Coronary artery (tissue), 2 donors: ENCODE measurements around the gene SPTLC2.
"Not testable (repeated sequence)": the region's sequence is repeated elsewhere in the genome, so short reads cannot be mapped to it uniquely, and the experiment has no call there.

Experiments
- DNase-seq: peaks from one replicate; pipeline ENCODE4 v3.0.0-alpha.2; 2017; ENCODE audit warnings: low spot score
- H3K27ac ChIP-seq, 2 donors: fragments of 200-600 bp; sonication (generic); one replicate each; pipeline ENCODE4 v1.5.1; 2016 to 2019
- H3K4me3 ChIP-seq: fragments of 200-600 bp; sonication (generic); 2 replicates; pipeline ENCODE4 v1.5.1; 2016; ENCODE audit warnings: mild to moderate bottlenecking, moderate library complexity
- TF ChIP-seq, protein P1 (sequence below): fragments of 200-600 bp; sonication (generic); IDR thresholded peaks from one replicate; pipeline ENCODE4 v1.5.1; 2019; ENCODE audit warnings: antibody characterized with exemption

SPTLC2 gene, protein sequence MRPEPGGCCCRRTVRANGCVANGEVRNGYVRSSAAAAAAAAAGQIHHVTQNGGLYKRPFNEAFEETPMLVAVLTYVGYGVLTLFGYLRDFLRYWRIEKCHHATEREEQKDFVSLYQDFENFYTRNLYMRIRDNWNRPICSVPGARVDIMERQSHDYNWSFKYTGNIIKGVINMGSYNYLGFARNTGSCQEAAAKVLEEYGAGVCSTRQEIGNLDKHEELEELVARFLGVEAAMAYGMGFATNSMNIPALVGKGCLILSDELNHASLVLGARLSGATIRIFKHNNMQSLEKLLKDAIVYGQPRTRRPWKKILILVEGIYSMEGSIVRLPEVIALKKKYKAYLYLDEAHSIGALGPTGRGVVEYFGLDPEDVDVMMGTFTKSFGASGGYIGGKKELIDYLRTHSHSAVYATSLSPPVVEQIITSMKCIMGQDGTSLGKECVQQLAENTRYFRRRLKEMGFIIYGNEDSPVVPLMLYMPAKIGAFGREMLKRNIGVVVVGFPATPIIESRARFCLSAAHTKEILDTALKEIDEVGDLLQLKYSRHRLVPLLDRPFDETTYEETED

GRCh38 chr14:77616454-77617229, at the start of gene SPTLC2:
TSS of gene SPTLC2 (minus strand) at chr14:77616637. CDS start at chr14:77616579, 58 bp downstream.
- peak within 1 kb of the TSS; percentile 93 for H3K4me3 ChIP-seq
- peak; percentile 100 for DNase-seq
- TF ChIP-seq, protein P1, sequence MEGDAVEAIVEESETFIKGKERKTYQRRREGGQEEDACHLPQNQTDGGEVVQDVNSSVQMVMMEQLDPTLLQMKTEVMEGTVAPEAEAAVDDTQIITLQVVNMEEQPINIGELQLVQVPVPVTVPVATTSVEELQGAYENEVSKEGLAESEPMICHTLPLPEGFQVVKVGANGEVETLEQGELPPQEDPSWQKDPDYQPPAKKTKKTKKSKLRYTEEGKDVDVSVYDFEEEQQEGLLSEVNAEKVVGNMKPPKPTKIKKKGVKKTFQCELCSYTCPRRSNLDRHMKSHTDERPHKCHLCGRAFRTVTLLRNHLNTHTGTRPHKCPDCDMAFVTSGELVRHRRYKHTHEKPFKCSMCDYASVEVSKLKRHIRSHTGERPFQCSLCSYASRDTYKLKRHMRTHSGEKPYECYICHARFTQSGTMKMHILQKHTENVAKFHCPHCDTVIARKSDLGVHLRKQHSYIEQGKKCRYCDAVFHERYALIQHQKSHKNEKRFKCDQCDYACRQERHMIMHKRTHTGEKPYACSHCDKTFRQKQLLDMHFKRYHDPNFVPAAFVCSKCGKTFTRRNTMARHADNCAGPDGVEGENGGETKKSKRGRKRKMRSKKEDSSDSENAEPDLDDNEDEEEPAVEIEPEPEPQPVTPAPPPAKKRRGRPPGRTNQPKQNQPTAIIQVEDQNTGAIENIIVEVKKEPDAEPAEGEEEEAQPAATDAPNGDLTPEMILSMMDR, result no peak
- H3K27ac ChIP-seq, result peak within 1 kb of the TSS; percentile 54 to 90

GRCh38 chr14:77663293-77663692, 46.9 kb upstream of the SPTLC2 start:
- TF ChIP-seq, protein P1, result no peak
- H3K4me3 ChIP-seq, result no peak overlapping the region
- no peak for DNase-seq
- H3K27ac ChIP-seq, result peak overlapping the region in 1 of 2 donors; percentile 25

GRCh38 chr14:77661562-77661961, 45.1 kb upstream of the SPTLC2 start:
- H3K4me3 ChIP-seq, H3K27ac ChIP-seq, DNase-seq: not testable (repeated sequence)

GRCh38 chr14:77660754-77661153, 44.3 kb upstream of the SPTLC2 start:
- Histone ChIP-seq H3K4me3 (no peak overlapping the region), H3K27ac (no peak overlapping the region)
- TF ChIP-seq, protein P1, result no peak
- DNase-seq, result no peak

- H3K4me3 ChIP-seq, result no peak overlapping the region
- peak overlapping the region in 1 of 2 donors; percentile 23 for H3K27ac ChIP-seq
- no peak for DNase-seq
- TF ChIP-seq, protein P1, result no peak
Measured at GRCh38 chr14:77659831-77660230, 43.4 kb upstream of the SPTLC2 start.

DNA sequence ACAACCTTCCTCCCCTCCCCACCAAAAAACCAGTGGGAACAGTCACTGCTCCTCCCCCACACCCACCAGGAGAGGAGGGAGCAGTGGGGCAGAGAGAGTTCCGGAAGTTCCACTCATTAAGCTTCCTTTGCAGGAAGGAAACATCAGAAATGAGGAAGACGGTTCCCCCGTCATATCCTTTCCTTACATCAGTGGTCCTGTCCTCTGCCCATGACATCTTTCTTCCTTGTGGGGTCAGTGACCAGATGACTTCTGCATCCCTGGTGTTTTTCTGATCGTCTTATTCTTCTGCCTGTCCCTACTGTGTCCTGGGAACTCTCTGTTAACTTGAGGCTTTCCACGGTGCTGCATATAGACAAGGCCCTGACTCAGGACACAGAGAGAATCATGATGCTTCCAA, 40.8 kb upstream of the SPTLC2 start:
- peak overlapping the region in 1 of 2 donors; percentile 16 for H3K27ac ChIP-seq

DNA sequence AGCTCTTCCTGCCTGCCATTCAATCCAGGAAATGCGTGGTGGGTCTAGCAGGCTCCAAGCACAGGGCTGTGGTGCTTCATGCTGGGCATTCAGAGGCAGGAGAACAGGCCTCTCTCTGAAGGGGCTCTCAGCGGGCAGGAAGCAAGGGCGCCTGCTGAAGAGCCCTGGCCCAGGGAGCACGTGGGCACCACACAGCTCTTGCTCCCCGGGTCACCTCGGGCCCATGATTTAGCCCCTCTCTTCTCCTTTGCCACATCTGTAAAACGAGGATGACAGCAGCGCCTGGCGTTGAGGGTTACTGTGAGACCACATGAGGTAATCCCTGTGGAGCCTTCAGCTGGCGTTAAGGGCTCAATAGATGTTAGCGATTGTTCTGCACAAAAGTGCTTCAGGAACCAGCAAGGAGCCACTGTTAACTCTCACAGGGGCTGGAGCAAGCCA, 37.6 kb upstream of the SPTLC2 start:
- TF ChIP-seq, protein P1, result no peak
- no peak for DNase-seq
- Histone ChIP-seq H3K4me3 (no peak overlapping the region), H3K27ac (no peak overlapping the region)

More for the DNA sequence above, 40.8 kb upstream of the SPTLC2 start:
- no peak for DNase-seq
- H3K4me3 ChIP-seq, result no peak overlapping the region
- TF ChIP-seq, protein P1, result no peak
